Activated CD4-positive, alpha-beta T cell treated with anti-CD3 and anti-CD28 coated beads, Interleukin-2, amount 50 U/mL, for 16 hours (primary cell): Measurements from ENCODE around the gene MYO9B.

Source experiments
- DNase-seq: peaks from one replicate; pipeline ENCODE4 v3.0.0-alpha.2; 2020

The MYO9B gene

GRCh38 chr19:17075035-17075863 lies at the start of gene MYO9B, which contains the start of gene HAUS8:
MYO9B (plus strand) TSS chr19:17075777; CDS start chr19:17101718, 25,941 bp downstream.
HAUS8 (minus strand) TSS chr19:17075452; CDS start chr19:17075422, 30 bp downstream.
- peak; percentile 100 for DNase-seq

- DNase-seq, result no peak
These were observed 49.5 kb upstream of the MYO9B start for GRCh38 chr19:17025991-17026658.

GRCh38 chr19:17026706-17027534 lies 48.7 kb upstream of the MYO9B start, which contains the start of gene CPAMD8:
CPAMD8 (minus strand) TSS chr19:17026810; CDS start chr19:17026642, 168 bp downstream.
- no peak for DNase-seq

GRCh38 chr19:17027535-17027975 lies 48.0 kb upstream of the MYO9B start:
- no peak for DNase-seq

GRCh38 chr19:17031741-17032140 lies 43.8 kb upstream of the MYO9B start:
- no peak for DNase-seq

GRCh38 chr19:17035842-17036424 lies 39.6 kb upstream of the MYO9B start:
- no peak for DNase-seq

- no peak for DNase-seq
These were observed 38.9 kb upstream of the MYO9B start for GRCh38 chr19:17036640-17037039.

- no peak for DNase-seq
These were observed 38.4 kb upstream of the MYO9B start for GRCh38 chr19:17037184-17037583.

GRCh38 chr19:17037966-17038500 lies 37.5 kb upstream of the MYO9B start:
- no peak for DNase-seq

- no peak for DNase-seq
These were observed 33.6 kb upstream of the MYO9B start for GRCh38 chr19:17041976-17042375.

GRCh38 chr19:17043744-17044143 lies 31.8 kb upstream of the MYO9B start:
- DNase-seq, result no peak

- no peak for DNase-seq
These were observed 29.6 kb upstream of the MYO9B start for GRCh38 chr19:17045907-17046502.

GRCh38 chr19:17048885-17049453 lies 26.6 kb upstream of the MYO9B start:
- no peak for DNase-seq

GRCh38 chr19:17049711-17050280 lies 25.8 kb upstream of the MYO9B start:
- DNase-seq, result no peak

GRCh38 chr19:17052439-17052838 lies 23.1 kb upstream of the MYO9B start:
- peak; percentile 18 for DNase-seq

- DNase-seq, result no peak
These were observed 20.8 kb upstream of the MYO9B start for GRCh38 chr19:17054746-17055145.

- no peak for DNase-seq
These were observed 19.9 kb upstream of the MYO9B start for GRCh38 chr19:17055636-17056035.

- DNase-seq, result no peak
These were observed 17.3 kb upstream of the MYO9B start for GRCh38 chr19:17058236-17058635.

- no peak for DNase-seq
These were observed 14.8 kb upstream of the MYO9B start for GRCh38 chr19:17060802-17061201.

GRCh38 chr19:17061205-17061604 lies 14.4 kb upstream of the MYO9B start:
- no peak for DNase-seq

GRCh38 chr19:17061691-17062090 lies 13.9 kb upstream of the MYO9B start:
- DNase-seq, result no peak
